Posterior cingulate gyrus (tissue), 11 donors: Measurements from ENCODE around the gene CSNK1E.
"Not testable (repeated sequence)": the region's sequence is repeated elsewhere in the genome, so short reads cannot be mapped to it uniquely, and the experiment has no call there.

ENCODE experiments used
- DNase-seq, 10 donors: peaks; one replicate each; pipeline versions ENCODE4 v3.0.0 to v3.0.0-alpha.2; 2020 to 2021; ENCODE audit warnings: mixed read lengths in 3 of 10
- intact Hi-C: fragments of 100-400 bp; cut with DNase I; formaldehyde crosslinking; loops from one replicate; pipeline ENCODE4 v1.15.1; 2023

The CSNK1E gene

DNA sequence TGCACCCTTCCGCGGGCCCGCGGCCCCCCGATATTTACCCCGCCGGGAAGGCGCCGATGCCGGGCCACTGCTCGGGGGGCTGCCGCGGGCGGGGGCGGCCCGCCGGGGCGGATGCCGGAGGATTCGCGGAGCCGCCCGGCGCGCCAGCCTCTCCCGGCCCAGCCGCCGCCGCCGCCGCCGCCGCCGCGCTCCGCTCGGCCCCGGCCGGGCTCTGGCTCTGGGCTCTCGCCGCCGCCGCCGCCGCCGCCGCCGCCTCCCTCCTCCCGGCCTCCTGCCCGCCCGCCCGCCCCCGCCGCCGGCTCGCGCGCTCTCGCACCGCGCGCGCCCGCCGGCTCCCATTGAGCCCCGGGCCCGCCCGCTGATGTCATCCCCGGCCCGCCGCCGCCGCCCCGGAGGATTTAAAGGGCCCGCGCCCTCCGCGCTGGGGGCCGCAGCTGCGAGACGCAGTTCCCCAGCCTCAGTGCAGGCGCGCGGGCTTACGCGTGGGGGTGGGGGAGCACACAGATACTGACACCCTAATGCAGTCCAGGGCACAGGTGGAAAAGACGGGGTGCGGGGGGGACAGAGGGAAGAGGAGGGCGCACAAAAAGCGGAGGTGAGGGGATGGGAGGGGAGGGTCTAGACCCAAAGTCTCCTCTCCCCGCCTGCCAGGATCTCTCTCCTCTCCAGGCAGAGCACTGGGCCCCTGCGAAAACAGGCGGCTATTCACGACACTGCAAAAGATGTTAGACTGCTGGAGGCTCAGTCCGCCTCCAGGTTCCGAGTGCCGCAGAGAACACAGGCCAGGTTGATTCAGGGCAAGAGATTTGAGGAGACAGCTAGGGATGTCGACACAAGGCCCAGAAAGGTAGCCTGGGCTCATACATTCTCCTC is at the start of gene CSNK1E:
Gene CSNK1E, minus strand, starts transcription at position 312 of the 873 bp plus-strand sequence. CDS start 3,276 bp downstream, outside the sequence.
- intact Hi-C loops: no loop called here

DNA sequence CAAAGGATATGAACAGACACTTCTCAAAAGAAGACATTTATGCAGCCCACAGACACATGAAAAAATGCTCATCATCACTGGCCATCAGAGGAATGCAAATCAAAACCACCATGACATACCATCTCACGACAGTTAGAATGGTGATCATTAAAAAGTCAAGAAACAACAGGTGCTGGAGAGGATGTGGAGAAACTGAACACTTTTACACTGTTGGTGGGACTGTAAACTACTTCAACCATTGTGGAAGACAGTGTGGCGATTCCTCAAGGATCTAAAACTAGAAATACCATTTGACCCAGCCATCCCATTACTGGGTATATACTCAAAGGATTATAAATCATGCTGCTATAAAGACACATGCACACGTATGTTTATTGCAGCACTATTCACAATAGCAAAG is 48.6 kb upstream of the CSNK1E start:
- DNase-seq, intact Hi-C loops: not testable (repeated sequence)

More for the DNA sequence above, at the start of gene CSNK1E:
- peak; percentile 73 to 97 (median 80) for DNase-seq

DNA sequence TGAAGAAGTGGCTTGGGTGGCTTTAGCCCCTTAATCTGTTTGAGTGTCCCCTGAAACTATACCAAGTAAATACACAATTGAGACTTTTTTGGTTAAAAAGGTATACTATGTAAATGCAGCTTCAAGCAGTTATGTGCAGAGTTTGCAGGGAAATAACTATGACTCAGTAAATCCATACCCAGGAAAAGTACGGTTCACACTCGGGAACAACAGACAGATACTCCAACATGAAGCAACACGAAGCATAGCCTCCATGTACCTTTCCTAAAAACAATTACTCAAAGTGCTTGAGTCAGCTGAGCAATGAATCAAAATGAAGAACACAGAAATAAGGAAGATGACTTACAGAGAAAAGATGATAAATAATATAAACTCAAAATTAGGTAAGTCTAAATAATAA is 47.9 kb upstream of the CSNK1E start:
- intact Hi-C loops, DNase-seq: not testable (repeated sequence)

DNA sequence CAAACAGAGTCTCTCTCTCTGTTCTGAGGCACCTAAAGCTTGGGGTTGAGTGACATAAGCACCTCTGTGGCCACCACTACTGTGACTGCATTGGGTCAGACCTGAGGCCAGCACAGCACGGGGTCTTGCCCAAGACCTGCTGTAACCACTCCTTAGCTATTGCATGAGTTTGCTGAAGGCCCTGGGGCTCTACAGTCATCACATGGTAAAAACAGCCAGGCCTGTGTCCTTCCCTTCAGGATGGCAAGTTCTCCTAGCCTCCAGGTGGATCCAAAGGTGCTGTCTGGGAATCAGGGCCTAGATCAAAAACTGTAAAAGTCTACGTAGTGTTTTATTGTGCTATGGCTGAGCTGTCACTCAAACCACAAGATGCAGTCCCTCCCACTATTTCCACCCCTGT is 43.3 kb upstream of the CSNK1E start:
- intact Hi-C loops, DNase-seq: not testable (repeated sequence)

DNA sequence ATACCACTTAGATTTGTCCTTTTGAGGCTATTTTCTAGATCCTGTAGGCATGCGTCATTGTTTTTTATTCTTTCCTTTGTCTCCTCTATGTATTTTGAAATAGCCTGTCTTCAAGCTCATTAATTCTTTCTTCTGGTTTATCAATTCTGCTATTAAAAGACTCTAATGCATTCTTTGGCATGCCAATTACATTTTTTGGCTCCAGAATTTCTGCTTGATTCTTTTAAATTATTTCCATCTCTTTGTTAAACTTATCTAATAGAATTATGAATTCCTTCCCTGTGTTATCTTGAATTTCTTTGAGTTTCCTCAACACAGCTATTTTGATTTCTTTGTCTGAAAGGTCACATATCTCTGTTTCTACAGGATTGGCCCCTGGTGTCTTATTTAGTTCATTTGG is 42.6 kb upstream of the CSNK1E start:
- intact Hi-C loops, DNase-seq: not testable (repeated sequence)

DNA sequence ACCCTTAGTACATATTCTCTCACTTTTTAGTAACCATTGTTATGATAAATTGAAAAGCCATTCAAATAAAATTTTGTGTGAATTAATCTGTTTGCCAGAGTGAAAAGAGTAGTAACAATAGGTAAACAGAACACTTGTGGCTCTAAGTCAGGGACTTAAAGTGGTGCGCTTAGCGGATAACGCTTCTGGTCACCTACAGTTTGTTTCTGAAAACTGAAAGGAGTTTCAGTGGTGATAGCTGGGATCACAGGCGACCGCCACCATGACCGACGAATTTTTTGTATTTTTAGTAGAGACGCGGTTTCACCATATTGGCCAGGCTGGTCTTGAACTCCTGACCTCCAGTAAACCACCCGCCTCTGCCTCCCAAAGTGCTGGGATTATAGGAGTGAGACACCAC is 40.7 kb upstream of the CSNK1E start:
- intact Hi-C loops: not testable (repeated sequence)

DNA sequence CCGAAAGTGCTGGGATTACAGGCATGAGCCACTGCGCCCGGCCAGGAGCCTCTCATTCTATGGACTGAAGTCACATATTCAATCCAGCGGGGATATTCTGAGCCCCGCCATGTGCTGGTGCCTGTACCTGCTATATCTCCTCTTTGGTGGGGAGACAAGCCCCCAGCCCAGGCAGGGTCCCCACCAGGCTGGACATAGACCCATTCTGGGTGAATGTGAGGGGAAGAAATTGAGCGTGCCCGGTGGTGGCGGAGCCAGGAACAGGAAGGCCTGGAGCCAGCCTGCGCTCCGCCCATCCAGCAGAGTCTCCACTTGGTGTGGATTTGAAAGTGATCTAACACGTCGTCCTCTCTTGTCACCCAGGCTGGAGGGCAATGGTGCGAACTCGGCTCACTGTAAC is 38.0 kb upstream of the CSNK1E start:
- intact Hi-C loops: no loop called here
- peak in 1 of 10 donors; percentile 80 for DNase-seq

More for the DNA sequence above, 40.7 kb upstream of the CSNK1E start:
- DNase-seq: not testable (repeated sequence)

DNA sequence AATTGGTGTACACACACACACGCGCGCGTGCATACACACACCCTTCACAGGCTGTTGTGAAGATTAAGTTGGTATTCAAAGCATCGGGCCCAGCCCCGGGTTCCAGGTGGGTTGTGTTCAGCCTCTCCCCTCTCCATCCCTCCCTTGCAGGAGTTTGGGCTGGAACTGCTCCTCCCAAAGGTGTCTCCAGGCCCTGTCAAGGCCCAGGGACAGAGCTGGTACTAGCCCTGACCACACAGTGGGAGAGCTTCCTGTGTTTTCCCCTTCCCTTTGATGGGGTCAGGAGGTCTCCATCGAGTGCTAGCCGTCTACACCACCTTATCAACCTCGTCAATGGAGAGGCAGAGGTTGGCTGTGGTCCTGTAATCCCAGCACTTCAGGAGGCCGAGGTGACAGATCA is 36.5 kb upstream of the CSNK1E start:
- intact Hi-C loops: loop anchor here (1.0 kb wide), 1 partner anchor 301 kb away; no protein-coding TSS in a partner anchor
- DNase-seq: no peak

DNA sequence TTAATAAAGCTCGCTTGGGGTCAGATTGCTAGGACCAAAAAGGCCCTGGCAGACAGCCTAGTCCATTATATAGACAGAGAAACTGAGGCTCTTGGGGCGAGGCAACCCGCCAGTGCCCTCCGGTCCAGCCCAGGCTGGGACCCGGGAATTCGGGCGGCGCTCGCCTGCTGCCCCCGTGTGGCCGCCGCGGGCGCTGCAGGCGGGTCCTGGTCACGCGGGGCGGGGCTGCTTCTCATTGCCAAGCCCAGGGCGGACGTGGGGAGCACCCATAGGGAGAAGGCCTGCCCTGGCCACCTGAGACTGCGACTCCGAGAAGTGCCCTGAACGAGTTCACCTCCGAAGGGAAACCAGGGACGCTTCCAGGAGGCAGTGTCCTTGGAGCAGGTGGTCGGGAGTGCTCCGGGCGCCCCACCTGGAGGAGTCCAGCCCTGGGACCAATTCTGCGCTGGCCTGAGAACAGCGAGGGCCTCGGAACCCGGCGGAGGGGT is 36.0 kb upstream of the CSNK1E start:
- intact Hi-C loops: loop anchor here (1.0 kb wide), 1 partner anchor 301 kb away; no protein-coding TSS in a partner anchor
- peak; percentile 31 to 96 (median 74) for DNase-seq

DNA sequence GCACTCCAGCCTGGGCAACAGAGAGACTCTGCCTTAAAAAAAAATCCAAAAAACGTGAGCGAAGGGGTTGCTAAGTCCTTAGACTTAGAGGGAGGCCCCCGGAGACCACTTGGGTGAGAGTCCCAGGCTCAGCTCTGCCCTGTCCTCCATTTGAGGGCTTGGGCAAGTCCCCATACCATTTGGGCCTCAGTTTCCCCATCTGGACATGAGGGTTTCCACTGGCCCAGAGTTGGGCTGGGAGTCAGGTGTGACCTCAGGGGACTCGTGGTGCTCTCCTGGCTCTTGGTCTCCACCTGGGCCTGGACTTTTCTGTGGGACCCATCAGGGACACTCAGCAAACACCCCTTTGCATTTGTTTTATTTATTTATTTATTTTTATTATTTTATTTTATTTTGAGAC is 35.2 kb upstream of the CSNK1E start:
- no peak for DNase-seq
- intact Hi-C loops: no loop called here

DNA sequence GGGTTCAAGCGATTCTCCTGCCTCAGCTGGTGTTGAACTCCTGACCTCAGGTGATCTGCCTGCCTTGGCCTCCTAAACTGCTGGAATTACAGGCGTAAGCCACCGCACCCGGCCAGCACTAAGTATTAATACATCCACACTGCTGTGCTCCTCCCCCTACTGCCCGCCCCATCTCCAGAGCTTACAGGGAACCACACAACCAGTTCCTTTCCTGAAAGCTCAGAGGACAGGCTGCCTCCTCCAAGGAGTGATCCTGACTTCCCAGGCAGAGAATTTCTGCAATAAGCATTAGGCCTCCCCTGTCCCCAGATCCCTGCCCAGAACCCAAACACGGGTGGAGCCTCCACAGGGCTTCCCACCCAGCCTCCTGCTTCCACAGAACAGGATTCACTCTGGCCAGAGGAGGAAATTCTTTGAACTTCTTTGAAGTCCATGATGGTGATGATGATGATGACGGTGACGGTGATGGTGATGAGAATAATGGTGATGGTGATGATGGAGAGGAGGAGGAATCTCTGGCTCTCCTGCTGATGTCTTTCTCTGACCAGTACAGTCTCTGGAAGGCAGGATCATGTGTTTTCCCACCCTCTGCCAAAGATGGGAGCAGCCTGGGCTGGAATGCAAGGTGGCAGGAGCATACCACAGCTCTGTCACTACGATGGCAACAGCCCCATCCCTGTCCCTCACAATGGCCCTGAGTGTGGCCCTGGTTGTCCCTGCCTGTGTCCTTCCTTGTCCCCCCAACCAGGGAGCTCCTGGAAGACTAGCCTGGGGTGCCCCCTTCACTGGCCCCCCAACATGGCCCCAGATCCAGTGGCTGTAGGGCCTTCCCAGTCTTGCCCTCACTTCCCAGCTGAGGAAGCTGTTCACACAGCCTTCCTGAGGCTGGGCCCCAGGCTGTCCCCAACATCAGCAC is 33.5 kb upstream of the CSNK1E start:
- intact Hi-C loops: no loop called here
- DNase-seq: peak in 2 of 10 donors; percentile 21 to 48

DNA sequence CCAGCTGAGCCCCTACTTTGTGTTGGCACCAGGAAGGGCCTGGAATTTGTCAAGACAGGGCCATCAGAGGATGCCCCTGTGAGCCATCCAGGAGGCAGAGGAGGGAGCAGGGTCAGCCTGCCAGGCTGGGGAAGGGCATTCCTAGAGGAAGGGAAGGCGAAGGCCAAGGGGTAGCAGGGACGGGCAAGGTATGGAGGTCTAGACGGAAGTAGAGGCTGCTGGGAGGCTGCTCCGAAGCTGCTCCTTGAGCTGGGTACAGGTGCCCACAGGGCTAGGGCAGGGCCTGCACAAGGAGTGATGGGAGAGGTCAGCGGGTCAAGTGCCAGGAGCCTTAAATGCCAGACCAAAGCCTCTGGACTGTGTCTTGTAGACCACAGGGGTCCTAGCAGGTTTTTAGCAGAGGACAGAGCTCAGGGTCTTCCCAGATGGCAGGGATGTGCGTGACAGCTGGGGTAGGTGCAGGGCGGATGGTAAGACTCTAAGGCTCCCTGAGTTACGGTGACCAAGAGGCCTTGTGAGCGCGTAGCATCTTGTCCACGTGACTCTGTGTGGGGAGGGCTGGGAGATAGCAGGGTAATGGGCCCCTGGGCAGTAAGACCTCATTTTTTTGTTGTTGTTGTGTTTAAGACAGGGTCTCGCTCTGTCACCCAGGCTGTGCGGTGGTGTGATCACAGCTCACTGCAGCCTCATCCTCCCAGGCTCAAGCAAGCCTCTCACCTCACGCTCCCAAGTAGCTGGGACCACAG is 31.7 kb upstream of the CSNK1E start:
- peak in 3 of 10 donors; percentile 4 to 71 (median 21) for DNase-seq
- intact Hi-C loops: no loop called here

DNA sequence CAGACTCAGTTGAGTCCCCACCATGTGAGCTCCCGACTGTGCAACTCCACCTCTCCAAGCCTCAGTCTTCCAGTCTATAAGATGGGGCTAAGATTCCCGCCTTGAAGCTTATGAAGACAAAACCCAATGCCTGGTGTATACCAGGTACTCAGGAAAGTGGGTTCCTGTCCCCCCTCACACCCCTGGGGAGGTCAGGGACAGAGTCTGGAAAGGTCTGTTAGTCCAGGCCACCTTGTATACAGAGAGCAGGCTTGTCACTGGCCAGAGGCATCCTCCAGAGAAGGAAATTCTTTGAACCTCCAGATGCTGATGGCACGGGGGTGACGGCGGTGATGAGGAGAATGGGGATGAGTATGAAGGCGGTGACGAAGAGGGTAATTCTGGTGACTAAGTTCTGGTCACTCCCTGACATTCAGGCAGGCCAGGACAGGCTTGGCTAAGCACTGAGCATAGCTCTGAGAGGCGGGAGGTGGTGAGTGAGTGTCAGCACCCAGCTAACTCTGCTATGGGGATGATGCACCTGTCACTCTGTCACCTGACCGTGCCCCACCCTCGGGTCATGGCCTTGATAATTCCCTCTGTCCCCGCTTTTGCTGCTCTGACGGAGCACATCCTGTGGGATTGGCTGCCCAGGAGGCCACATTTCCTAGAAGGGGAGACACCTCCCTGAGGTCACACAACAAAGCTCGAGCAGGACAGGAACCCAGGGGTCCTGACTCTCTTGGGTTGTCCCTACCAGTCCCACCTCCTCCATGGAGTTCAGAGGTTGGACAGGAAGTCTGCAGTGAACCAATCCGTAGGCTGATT is 30.9 kb upstream of the CSNK1E start:
- peak in 4 of 10 donors; percentile 4 to 59 (median 41) for DNase-seq
- intact Hi-C loops: no loop called here

DNA sequence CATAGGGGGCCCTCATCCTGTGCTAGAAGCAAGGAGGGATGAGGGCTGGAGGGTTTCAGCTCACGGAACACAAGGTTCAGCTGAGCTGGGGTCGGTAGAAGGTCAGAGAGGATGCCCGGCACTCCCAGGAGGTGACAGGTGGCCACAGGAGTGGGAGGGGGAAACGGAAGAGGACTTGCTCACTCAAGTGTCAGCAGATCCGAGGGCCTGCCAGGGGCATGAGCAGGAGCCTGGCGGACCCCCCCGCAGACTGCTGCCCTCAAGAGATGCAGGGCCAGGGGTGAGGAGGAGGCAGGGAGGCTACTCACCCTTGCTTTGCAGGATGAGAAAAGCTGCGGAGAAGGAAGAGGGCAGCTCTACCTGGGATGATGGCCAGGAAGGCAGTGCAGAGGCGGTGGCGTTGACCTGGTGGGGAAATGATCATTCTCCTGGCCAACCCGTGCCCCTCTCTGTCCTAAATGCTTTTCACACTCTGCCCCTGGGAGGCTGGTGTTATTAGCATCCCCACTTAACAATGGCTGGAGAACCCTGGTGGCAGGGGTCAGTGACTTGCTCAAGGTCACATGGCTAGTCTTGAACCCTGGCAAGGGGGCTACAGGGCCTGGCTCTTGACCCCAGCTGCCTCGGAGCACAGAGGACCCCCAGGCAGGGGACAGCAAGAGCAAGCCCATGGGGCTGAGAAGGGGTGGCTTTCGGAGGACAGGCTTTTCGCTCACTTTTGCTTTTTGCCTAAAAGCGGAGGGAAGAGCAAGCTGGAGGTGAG is 30.1 kb upstream of the CSNK1E start:
- intact Hi-C loops: no loop called here
- DNase-seq: peak in 4 of 10 donors; percentile 5 to 57 (median 52)

DNA sequence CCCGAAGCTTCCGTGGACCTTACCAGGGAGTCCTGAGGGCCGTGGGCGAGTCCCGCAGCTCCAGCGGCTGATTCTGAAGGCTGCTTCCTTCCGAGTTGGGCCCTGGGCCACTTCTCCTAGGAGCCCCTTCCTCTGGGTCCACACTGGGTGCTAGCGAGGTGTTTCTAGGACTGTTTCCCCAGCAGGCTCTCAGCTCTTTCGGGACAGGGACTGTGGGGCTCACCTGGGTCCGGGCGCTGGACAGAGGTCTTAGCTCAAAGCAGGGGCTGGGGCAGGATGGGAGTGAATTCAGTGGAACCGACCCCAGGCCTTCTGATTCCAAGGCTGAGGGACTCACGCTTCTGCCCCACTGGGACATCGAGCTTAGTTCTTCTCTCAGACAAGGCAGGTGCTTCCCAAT is 29.3 kb upstream of the CSNK1E start:
- intact Hi-C loops: no loop called here
- DNase-seq: peak in 5 of 10 donors; percentile 3 to 65 (median 52)

DNA sequence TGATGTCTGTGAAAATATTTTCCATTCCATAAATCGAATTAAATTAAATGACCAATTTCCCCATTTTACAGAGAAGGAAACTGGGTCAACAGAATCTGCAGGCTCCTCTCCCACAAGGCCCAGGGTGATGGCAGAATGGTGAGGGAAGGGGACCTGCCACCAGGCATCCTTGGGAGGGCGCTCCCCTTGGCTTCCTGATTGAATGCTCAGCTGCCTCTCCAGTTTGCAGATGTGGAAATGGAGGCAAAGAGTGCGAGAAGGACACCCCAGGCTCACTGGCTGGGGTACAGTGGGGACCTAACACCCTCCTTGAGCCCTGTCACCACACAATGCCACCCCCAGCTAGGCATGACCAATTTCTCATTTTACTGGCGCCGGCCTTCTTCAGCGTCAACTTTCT is 28.5 kb upstream of the CSNK1E start:
- peak in 5 of 10 donors; percentile 1 to 55 (median 49) for DNase-seq
- intact Hi-C loops: no loop called here

DNA sequence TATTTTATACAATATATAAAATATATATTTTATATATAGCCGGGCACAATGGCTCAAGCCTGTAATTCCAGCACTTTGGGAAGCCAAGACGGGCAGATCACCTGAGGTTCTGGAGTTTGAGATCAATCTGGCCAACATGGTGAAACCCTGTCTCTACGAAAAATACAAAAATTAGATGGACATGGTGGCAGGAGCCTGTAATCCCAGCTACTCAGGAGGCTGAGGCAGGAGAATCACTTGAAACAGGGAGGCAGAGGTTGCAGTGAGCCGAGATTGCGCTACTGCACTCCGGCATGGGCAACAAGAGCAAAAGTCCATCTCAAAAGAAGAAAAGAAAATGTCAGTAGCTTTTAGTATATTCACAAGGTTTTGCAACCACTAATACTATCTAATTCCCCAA is 22.7 kb upstream of the CSNK1E start:
- peak in 2 of 10 donors; percentile 11 to 16 for DNase-seq
- intact Hi-C loops: not testable (repeated sequence)

DNA sequence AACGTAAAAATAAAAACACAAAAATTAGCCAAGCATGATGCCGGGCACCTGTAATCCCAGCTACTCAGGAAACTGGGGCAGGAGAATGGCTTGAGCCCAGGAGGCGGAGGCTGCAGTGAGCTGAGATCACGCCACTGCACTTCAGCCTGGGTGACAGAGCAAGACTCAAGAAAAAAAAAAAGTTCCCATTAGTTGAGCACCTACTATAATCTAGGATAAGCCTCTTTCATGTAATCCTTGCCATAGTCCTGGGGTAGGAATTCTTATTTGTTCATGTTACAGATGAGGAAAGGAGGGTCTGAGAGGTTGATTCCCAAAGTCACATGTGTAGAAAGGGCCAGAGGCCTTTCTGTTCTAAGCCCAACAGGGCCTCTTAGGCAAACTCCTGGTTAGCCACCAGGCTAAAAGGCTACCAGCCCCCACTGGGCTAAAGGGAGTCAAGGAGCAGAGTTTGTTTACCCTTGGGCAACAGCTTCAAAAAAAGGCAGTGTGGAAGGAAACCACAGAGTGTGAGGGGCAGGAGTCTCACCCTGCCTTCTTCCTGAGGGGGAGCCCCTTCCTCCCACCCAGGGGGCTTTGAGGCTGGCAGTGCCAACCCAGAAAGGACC is 21.6 kb upstream of the CSNK1E start:
- DNase-seq: peak in 3 of 10 donors; percentile 35 to 42 (median 40)
- intact Hi-C loops: no loop called here
